GM18498 (cell line): Measurements from ENCODE around the gene ETFBKMT.

Experiments
- ATAC-seq: cut with Tn5 transposase; IDR thresholded peaks from one replicate; pipeline ENCODE4 v1.9.1; 2021; ENCODE audit warnings: mild to moderate bottlenecking, moderate library complexity; ENCODE audit not compliant: unreplicated experiment

The ETFBKMT gene, protein sequence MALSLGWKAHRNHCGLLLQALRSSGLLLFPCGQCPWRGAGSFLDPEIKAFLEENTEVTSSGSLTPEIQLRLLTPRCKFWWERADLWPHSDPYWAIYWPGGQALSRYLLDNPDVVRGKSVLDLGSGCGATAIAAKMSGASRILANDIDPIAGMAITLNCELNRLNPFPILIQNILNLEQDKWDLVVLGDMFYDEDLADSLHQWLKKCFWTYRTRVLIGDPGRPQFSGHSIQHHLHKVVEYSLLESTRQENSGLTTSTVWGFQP

DNA sequence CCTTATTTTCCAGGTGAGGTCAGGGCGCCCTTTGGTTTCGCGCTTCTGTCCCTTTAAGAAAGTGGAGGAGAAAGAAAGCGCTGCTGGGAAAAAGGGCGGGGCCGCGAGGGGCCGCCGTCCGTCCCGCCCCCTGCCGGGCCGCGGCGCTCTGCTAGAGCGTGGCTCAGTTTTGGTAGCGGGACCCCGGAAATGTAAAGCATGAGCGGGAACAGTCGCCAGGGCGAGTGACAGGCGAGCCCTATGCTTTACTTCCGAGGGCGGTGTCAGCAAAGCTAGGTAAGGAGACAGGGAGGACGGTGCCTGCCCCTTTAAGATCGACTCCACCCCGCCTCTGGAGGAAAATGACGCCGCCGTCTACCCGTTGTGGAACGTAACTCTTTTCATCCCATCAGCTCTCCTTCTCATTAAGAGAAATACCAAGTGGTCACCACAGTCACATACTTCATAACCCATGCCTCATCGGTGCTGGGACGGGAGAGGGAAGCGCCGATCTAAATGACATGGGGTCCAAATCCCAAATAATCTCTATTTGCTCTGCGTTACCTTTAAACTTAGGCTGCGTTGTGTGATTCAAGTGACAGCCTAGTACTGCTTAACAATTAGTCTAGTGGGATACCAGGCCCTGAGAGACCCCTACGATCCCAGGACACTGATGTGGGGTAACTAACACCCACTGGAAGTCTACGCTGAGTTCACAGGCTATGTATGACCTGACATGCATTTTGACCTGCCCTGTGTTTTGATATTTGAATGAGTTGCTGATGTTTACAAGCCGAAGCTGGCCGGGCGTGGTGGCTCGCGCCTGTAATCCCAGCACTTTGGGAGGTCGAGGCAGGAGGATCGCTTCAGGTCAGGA, at the start of gene ETFBKMT:
TSS of gene ETFBKMT (plus strand) at position 602 of the 856 bp plus-strand sequence. CDS start 2,266 bp downstream, outside the sequence.
- ATAC-seq = peak; percentile 99

DNA sequence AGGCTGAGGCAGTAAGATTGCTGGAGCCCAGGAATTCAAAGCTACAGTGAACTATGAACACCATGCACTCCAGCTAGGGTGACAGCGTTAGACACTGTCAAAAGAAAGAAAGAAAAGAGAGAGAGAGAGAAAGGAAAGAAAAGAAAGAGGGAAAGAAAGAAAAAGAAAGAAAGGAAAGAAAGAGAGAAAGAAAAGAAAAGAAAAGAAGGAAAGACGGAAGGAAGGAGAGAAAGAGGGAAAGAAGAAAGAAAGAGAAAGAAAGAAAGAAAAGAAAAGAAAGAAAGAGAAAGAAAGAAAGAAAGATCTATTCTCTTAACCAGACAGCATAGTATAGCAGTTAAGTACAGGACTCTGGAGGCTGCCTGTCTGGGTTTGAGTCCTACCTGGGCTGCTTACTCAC, 46.7 kb upstream of the ETFBKMT start:
- ATAC-seq = no peak

DNA sequence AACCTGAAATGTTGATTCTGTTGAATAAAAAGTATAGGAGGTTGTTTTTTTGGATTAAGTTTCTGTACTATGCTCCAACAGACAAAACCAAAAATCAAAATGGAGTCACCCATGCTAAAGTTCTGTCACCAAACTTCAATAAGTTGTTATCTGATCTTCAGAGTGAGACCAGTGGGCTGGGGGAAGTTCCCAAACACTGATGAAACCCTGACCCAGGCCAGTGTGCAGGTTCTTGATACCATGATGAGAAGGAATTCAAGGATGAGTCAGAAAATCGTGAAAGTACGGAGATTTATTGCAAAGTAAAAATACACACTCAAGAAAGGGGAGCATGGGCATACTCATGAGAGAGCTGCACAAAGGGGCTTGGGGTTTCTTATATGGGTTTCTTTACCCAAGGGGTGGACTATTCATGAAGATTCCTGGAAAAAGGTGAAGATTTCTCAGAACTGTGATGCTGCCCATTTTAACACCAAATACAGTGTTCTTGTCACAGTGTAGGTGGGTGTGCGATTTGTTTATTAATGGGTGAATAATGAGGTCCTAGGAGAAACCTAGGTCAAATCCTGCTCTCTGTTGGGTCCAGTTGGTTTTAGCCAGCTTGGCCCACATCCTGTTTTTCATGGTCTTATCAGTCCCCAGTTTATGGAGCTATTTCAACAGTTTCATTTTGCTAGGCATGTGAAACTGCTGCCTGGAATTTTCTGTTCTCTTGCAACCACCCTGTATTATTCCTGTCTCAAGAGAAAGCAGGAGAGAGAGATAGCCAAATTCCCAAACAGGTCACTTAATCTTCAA, 41.1 kb upstream of the ETFBKMT start:
- ATAC-seq = no peak

DNA sequence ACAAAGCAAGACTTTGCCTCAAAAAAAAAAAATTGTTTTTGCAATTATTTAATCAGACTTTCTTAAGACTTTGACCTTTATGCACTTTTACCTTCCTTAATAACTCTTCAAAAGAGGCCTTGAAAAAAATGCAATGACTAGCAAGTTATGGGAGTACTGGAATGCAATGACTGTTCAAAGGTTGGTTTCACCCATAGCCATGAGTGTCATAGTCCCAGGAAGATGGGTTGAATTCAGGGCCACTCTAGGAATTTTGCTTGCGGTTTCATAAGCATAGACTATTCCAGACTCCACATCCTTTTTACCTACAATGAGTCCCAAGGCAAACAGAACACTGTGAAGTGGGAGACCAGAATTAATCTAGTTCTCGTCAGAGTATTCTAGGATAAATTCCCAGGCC, 39.2 kb upstream of the ETFBKMT start:
- ATAC-seq = no peak

DNA sequence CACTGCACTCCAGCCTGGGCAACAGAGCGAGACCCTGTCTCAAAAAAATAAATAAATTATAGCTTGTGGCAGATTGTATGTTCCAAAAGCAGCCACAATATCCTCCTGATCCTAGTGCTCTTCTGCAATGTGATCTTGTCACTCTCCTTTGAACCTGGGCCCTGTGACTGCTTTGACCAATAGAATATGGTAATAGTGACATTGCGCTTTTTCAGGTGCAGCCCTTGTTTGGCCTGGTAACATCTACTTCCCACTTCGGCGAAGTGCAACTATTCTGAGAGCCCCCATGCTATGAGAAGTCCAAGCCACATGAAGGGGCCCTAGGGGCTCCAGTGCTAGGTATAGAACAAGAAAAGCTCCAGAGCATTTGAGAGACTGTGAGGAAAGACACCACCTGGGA, 37.5 kb upstream of the ETFBKMT start:
- ATAC-seq = no peak

DNA sequence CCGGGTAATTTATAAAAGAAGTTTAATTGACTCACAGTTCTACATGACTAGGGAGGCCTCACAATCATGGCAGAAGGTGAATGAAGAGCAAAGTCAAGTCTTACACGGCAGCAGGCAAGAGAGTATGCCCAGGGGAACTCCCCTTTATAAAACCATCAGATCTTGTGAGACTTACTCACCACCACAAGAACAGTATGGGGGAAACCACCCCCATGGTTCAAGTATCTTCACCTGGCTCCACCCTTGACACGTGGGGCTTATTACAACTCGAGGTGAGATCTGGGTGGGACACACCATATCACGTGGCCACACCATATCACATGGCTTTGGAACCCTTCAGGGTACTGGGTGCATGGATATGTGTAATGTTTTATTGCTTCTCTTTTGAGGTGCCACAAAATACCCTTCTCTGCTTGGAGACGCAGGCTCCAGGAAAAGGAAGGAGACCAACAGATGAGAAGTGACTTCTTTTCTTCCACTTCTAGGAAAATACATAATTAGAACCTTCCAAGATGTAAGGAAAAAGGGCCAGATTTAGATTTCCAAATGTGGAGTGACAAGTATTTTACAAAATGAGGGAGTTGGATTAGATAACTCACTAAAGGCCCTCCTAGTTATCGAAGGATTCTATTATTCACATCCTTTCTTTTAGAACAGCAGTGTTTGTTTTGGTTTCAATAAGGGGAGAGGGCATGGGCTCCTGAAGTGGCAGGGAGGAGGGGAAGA, 33.1 kb upstream of the ETFBKMT start:
- no peak for ATAC-seq

DNA sequence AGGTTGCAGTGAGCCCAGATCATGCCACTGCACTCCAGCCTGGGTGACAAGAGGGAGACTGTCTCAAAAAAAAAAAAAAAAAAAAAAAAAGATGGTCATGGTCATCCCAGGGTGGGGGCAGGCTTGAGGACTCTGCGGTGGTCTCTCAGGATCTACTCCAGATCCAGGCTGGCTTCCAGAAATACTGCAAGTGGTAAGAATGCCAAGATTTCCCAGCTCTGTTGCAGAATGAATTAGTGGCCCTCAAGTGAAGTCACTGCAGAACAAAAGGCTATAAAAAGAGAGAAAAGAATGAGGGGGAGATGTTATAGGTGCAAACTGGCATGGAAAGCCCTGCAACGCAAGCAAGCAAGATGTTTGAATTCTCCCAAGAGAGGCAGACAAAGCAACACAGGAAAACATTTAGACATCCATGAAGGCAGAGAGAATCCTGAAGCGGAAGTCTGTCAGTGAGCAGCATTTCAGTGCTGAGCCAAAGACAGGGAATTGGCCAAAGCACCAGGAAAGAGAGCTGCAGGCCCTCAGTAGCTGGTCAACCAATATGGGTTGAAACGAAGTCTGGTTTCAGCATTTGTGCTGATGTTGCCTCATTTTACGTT, 31.9 kb upstream of the ETFBKMT start:
- no peak for ATAC-seq

DNA sequence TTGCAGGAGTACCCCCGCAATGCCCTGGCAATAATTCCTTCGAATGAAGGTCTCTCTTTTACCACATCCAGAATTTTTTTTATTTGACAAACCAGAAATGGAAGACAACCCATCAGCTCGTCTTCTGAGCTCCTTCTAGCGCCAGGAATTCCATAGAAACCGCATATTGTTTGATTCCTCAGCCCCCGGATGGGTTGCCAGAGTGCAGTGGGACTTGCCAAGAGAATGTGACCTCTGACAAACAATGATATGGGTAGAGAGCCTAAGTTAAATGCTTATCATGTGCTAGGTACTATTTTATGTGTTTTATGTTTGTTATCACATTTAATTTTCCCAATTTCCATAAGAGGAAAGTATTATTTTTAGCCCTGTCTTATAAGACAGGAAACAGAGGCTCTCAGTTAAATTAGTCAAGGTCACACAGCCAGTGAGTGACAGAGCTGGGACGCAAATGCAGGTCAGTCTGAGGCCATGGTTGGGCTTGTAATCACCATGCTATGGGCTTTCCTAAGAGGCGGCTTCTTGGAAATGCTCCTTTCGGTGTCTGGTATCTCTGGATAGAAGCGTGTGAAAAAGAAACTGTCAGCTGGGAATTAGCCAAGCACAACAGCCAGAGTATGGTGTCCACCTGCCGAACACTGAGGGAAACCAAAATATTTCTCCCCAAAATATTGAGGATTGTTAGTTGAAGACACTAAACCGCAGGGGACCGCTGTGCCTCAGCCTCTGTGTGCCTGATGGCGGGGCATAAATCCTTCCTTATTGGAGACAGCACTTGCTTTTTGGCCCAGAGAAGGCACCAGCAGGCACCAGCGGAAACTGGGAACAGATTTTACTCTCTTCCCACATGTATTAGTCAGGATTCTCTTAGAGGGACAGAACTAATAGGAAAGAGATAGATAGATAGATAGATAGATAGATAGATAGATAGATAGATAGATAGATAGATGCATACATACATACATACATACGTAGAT, 29.4 kb upstream of the ETFBKMT start:
- ATAC-seq = no peak

DNA sequence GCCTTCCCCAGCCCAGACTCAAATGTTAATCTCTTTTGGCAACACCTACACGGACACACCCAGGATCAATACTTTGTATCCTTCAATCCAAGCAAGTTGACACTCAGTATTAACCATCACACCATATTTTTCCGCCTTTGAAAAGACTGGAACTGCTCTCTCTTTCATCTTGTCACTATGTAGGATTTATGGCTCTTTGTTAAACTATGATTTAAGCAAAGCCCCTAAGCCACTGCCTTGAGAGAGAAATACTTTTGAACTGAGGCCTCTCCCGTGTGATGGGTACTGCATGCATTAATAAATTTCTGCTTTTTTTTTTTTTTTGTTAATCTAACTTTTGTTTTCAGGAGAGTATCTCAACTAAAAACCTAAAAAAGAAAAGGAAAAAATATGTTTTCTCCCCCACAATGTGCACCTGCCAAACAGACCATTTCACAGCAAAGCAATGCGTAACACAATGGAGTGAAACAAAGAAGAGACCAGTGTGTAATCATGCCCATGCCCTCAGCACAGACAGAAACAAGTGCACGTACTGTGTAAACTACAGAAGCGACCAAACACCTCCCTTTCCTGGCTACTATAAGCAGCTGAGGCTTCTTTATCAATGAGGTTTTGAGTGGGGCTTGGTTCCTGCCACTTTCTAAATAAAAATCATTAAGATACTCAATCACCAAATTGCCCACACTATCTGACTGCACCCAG, 28.3 kb upstream of the ETFBKMT start:
- no peak for ATAC-seq

DNA sequence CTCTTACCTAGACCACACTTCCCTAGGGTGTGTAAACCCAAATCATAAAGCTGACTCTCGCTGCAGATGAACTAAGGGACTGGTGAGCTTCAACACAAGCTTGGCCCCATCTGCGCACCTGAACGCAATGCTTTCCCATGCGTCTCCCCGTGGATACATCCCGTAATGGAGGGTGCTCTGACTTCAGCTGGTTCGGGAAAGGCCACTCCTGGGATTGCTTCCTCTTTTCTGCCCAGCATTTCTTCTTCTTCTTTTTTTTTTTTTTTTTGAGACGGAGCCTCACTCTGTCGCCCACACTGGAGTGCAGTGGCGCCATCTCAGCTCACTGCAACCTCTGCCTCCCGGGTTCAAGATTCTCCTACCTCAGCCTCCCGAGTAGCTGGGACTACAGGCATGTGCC, 27.7 kb upstream of the ETFBKMT start:
- no peak for ATAC-seq

DNA sequence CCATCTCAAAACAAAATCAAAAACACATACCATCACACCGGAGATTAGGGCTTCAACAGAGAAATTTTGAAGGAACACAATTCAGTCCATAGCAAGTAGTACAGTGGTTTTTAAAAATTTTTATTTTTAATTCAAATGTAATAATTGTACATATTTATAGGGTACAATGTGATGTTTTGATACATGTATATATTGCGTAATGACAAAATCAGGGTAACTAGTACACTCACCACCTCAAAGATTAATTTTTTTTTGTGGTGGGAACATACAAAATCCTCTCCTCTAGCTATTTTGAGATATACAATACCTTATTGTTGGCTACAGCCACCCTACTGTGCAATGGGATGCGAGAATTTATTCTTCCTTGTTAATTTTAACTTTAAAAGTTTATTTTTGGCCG, 26.0 kb upstream of the ETFBKMT start:
- ATAC-seq = no peak

DNA sequence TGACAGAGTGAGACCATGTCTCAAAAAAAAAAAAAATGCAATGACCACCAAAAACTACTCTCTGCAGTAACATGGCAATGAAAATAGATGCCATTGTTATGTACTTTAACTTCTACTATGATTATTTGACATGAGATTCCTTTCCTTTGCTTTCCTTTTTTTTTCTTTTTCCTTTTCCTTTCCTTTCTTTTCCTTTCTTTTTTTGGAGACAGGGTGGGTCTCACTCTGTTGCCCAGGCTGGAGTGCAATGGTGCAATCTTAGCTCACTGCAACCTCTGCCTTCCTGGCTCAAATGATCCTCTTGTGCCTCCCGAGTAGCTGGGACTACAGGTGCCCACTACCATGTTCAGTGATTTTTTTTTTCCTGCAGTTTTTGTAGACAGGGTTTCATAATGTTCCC, 24.9 kb upstream of the ETFBKMT start:
- ATAC-seq = no peak

DNA sequence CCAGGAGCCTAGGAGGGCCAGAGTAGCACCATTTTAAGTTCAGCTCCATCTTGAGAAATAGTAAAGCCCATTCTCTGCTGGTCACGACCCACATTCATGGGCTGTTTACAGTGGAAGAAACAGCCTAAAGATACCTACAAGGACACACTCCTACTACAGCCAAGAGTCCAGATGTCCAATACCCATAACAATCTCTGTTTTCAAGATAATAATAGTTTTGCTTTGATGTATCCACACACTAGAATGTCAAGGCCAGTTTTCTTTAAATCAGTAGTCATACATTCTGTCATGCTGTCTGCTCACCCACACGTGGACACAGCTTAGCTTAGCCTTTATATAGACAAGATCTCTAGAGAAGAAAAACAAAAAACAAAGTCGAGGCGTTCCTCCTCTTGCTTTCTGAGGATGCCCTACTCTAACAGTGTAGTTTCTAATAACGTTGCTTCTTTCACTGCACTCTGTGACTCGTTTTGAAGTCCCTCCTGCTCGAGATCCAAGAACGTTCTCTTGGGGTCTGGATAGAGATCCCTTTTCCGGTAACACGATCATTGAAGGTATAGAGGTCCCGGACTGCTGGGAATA, 17.9 kb upstream of the ETFBKMT start:
- ATAC-seq = no peak

DNA sequence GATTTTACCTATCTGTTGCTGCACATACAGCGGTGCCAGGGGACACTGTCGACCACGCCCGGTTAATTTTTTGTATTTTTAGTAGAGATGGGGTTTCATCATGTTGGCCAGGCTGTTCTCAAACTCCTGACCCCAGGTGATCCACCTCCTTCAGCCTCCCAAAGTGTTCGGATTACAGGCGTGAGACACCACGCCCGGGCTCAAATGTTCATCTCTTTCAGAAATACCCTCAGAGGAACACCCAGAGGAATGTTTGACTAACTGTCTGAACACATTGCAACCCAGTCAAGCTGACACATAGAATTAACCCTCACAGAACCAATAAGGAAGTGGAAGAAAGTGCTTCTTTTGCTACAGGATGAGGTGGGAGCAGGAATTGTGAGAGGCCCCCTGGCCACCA, 15.0 kb upstream of the ETFBKMT start:
- no peak for ATAC-seq

DNA sequence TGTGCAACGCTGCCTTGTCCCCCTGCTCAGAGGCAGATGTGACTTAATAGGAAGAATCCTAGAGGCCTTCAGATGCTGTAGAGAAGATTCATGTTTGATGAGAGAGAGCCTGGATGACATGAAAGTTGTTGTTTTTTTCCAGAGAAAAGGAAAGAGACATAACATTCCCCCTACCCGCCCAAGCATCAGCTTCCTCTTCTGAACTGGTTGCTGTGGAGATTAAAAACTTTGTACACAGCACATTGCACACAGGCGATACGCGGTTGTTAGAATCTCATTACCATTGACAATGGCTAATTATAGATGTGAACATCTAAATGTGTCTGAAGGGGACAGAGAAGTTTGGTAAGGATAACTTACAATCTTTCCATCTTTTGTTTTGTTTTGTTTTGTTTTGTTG, 13.6 kb upstream of the ETFBKMT start:
- ATAC-seq = no peak

DNA sequence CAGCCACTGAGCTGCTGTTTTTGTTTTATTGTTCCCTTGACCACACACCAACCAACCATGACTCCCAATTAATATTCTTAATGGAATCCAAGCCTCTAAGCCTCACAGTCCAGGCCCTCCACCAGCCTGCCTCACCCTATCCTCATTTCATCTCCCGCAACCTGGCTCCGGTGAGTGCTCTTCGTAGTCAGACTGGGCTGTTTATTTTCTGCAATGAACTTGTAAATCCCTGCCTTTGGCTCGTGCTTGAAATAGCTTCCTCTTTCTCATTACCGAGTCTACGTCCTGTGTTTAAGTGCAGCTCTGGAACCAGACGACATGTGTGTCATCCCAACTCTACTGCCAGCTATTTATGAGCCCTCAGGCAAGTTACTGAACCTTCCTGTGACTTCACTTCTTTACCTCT, 12.4 kb upstream of the ETFBKMT start:
- no peak for ATAC-seq

DNA sequence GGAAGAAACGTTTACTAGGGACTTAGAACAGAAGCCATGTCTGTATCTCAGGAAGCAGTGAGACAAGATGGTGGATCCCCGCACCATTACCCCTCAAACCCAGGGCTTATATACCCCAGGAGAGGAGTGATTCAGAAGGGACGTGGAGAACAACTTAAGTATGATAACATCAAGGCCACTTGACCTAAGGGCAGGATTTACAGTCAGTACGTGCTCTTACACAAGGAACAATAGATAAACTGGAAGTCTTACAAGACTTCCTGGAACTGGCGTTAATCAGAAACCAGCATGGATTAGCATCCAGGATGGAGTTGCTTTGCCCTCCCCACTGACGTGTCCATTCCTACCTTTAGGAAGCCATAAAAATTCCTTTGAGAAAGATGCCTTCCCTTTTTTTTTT, 8.6 kb upstream of the ETFBKMT start:
- no peak for ATAC-seq

DNA sequence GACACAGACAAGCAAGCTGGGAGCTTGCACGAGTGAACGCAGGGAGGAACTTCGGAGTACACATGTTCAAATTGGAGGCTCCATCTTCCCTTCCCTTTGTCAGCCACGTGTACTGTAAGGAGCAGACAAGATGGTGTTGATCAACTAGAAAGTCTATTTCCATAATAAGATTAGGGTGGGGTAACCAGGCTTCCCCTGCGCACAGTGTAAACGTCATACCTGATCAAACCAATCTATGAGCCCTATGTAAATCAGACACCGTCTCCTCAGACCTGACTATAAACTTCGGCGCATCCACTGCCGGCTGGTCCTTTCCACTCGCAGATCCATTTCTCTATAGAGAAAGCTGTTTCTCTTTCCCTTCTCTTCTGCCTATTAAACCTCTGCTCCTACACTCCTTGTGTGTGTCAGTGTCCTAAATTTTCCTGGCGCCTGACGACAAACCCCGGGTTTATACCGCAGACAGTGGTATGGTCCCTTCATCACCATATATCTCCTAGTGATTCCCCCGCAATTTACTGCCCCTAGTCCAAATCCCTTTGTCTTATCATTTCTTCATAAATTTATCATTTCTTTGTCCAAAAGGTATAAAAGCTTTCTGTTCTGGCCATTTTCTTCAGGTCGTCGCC, 7.5 kb upstream of the ETFBKMT start:
- ATAC-seq = no peak
